HEK293 (cell line): Measurements from ENCODE around the gene NAA25.
A peak's percentile ranks its signal among the peaks of the same experiment; 100 is the strongest.

ENCODE experiments used
- BCL11A ChIP-seq: fragments of 450-650 bp; formaldehyde crosslinking; IDR thresholded peaks from 2 replicates; pipeline ENCODE4 v1.5.1; 2016; ENCODE audit warnings: low read depth, missing biosample characterization, missing genetic modification characterization
- GLI2 ChIP-seq: fragments of 450-650 bp; formaldehyde crosslinking; IDR thresholded peaks from 2 replicates; pipeline ENCODE4; 2017; ENCODE audit warnings: missing biosample characterization, missing genetic modification characterization, low read depth, borderline replicate concordance
- GLI4 ChIP-seq: fragments of 450-650 bp; formaldehyde crosslinking; IDR thresholded peaks from 2 replicates; pipeline ENCODE4 v1.5.1; 2016; ENCODE audit warnings: missing biosample characterization, missing genetic modification characterization
- HOXD13 ChIP-seq: sonication (generic); formaldehyde crosslinking; IDR thresholded peaks from 2 replicates; pipeline ENCODE4 v1.8.0; 2022; ENCODE audit warnings: missing genetic modification reagents, borderline replicate concordance
- KLF10 ChIP-seq: fragments of 450-650 bp; IDR thresholded peaks from 2 replicates; pipeline ENCODE4 v1.5.1; 2018; ENCODE audit warnings: missing biosample characterization, mild to moderate bottlenecking, missing genetic modification characterization
- PBX3 ChIP-seq: sonication (generic); formaldehyde crosslinking; IDR thresholded peaks from 2 replicates; pipeline ENCODE4 v1.8.1; 2022; ENCODE audit warnings: mild to moderate bottlenecking, moderate library complexity, missing genetic modification reagents
- SP2 ChIP-seq: fragments of 450-650 bp; formaldehyde crosslinking; IDR thresholded peaks from 2 replicates; pipeline ENCODE4 v1.5.1; 2016; ENCODE audit warnings: missing biosample characterization, missing genetic modification characterization
- ZBTB11 ChIP-seq: fragments of 450-650 bp; formaldehyde crosslinking; conservative IDR thresholded peaks from 2 replicates; pipeline ENCODE4 v1.5.1; 2016; ENCODE audit warnings: low read depth, missing biosample characterization, missing genetic modification characterization
- ZBTB7A ChIP-seq: fragments of 450-650 bp; formaldehyde crosslinking; IDR thresholded peaks from 2 replicates; pipeline ENCODE4 v1.5.1; 2016; ENCODE audit warnings: low read depth, missing biosample characterization, missing genetic modification characterization
- ZNF10 ChIP-seq: fragments of 450-650 bp; formaldehyde crosslinking; IDR thresholded peaks from 2 replicates; pipeline ENCODE4 v1.5.1; 2017; ENCODE audit warnings: missing biosample characterization, missing genetic modification characterization
- ZNF16 ChIP-seq: fragments of 450-650 bp; formaldehyde crosslinking; IDR thresholded peaks from 2 replicates; pipeline ENCODE4 v1.5.1; 2016; ENCODE audit warnings: low read depth, missing biosample characterization, missing genetic modification characterization
- ZNF341 ChIP-seq: fragments of 450-650 bp; formaldehyde crosslinking; IDR thresholded peaks from 2 replicates; pipeline ENCODE4; 2016; ENCODE audit warnings: low read depth, missing biosample characterization, missing genetic modification characterization
- ZNF488 ChIP-seq: fragments of 450-650 bp; formaldehyde crosslinking; IDR thresholded peaks from 2 replicates; pipeline ENCODE4 v1.5.1; 2016; ENCODE audit warnings: missing biosample characterization, missing genetic modification characterization
- ZNF610 ChIP-seq: fragments of 450-650 bp; formaldehyde crosslinking; IDR thresholded peaks from 2 replicates; pipeline ENCODE4 v1.5.1; 2016; ENCODE audit warnings: missing biosample characterization, missing genetic modification characterization, borderline replicate concordance
- ZNF623 ChIP-seq: fragments of 450-650 bp; formaldehyde crosslinking; IDR thresholded peaks from 2 replicates; pipeline ENCODE4 v1.5.1; 2016; ENCODE audit warnings: missing biosample characterization, missing genetic modification characterization
- ZNF768 ChIP-seq: fragments of 450-650 bp; formaldehyde crosslinking; IDR thresholded peaks from 2 replicates; pipeline ENCODE4 v1.5.1; 2018; ENCODE audit warnings: missing biosample characterization, mild to moderate bottlenecking, missing genetic modification characterization
- ZNF843 ChIP-seq: fragments of 450-650 bp; formaldehyde crosslinking; IDR thresholded peaks from 2 replicates; pipeline ENCODE4 v1.5.1; 2016; ENCODE audit warnings: missing biosample characterization, missing genetic modification characterization
- ZXDB ChIP-seq: fragments of 450-650 bp; formaldehyde crosslinking; IDR thresholded peaks from 2 replicates; pipeline ENCODE4 v1.5.1; 2016; ENCODE audit warnings: missing biosample characterization, missing genetic modification characterization
- TF ChIP-seq, protein P1 (sequence below): fragments of 450-650 bp; formaldehyde crosslinking; IDR thresholded peaks from 2 replicates; pipeline ENCODE4 v1.5.1; 2016; ENCODE audit warnings: missing biosample characterization, missing genetic modification characterization, borderline replicate concordance
- TF ChIP-seq, protein P2 (sequence below): fragments of 450-650 bp; formaldehyde crosslinking; IDR thresholded peaks from 2 replicates; pipeline ENCODE4 v1.5.1; 2016; ENCODE audit warnings: missing biosample characterization, missing genetic modification characterization
- TF ChIP-seq, protein P3 (sequence below): fragments of 450-650 bp; formaldehyde crosslinking; IDR thresholded peaks from 2 replicates; pipeline ENCODE4 v1.5.1; 2016; ENCODE audit warnings: missing biosample characterization, missing genetic modification characterization
- TF ChIP-seq, protein P4 (sequence below): fragments of 450-650 bp; formaldehyde crosslinking; IDR thresholded peaks from 2 replicates; pipeline ENCODE4 v1.5.1; 2016; ENCODE audit warnings: missing biosample characterization, missing genetic modification characterization

NAA25 gene

DNA sequence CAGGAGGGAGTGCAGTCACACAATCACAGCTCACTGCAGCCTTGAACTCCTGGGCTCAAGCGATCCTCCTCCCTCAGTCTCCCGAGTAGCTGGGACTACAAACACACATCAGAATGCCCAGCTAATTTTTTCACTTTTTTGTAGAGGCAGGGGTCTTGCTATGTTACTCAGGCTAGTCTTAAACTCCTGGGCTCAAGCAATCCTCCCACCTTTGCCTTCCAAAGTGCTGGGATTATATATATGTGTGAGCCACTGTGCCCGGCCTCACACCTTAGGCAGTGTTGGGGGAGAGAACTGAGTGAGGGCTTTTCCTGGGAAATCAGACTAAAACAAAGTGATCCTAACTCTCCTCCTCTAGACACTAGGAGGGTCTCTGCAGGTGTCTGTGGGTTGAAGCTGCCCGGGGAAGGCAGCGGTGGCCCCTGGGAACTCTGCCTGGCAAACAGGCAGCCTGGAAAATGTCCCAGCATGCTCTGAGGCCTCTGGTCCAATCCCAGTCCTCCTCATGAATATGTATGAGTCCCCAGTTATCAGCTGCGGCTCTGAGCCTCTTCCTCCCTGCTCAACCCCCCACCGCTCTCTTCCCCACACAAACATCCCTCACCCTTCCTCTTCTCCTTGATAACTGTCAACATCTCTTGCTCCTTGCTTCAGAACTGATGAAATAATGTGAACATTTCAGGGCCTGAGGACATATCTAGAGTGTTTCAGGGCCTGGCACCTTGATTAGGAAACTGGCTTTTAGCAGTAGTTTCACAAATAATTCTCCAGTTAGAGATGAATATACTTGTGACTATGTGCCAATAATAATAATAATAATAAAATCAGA lies 7.9 kb upstream of the NAA25 start (continued):
- TF ChIP-seq, protein P1, sequence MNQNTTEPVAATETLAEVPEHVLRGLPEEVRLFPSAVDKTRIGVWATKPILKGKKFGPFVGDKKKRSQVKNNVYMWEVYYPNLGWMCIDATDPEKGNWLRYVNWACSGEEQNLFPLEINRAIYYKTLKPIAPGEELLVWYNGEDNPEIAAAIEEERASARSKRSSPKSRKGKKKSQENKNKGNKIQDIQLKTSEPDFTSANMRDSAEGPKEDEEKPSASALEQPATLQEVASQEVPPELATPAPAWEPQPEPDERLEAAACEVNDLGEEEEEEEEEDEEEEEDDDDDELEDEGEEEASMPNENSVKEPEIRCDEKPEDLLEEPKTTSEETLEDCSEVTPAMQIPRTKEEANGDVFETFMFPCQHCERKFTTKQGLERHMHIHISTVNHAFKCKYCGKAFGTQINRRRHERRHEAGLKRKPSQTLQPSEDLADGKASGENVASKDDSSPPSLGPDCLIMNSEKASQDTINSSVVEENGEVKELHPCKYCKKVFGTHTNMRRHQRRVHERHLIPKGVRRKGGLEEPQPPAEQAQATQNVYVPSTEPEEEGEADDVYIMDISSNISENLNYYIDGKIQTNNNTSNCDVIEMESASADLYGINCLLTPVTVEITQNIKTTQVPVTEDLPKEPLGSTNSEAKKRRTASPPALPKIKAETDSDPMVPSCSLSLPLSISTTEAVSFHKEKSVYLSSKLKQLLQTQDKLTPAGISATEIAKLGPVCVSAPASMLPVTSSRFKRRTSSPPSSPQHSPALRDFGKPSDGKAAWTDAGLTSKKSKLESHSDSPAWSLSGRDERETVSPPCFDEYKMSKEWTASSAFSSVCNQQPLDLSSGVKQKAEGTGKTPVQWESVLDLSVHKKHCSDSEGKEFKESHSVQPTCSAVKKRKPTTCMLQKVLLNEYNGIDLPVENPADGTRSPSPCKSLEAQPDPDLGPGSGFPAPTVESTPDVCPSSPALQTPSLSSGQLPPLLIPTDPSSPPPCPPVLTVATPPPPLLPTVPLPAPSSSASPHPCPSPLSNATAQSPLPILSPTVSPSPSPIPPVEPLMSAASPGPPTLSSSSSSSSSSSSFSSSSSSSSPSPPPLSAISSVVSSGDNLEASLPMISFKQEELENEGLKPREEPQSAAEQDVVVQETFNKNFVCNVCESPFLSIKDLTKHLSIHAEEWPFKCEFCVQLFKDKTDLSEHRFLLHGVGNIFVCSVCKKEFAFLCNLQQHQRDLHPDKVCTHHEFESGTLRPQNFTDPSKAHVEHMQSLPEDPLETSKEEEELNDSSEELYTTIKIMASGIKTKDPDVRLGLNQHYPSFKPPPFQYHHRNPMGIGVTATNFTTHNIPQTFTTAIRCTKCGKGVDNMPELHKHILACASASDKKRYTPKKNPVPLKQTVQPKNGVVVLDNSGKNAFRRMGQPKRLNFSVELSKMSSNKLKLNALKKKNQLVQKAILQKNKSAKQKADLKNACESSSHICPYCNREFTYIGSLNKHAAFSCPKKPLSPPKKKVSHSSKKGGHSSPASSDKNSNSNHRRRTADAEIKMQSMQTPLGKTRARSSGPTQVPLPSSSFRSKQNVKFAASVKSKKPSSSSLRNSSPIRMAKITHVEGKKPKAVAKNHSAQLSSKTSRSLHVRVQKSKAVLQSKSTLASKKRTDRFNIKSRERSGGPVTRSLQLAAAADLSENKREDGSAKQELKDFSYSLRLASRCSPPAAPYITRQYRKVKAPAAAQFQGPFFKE (tag by site-specific recombination): no peak
- TF ChIP-seq ZNF341 (tag by site-specific recombination) (peak; percentile 48; the same call in 1 of the 2 replicates), ZBTB11 (tag by site-specific recombination) (no peak), ZNF768 (tag by site-specific recombination) (no peak), HOXD13 (no peak), GLI2 (tag by site-specific recombination) (no peak), BCL11A (tag by site-specific recombination) (no peak), ZNF843 (no peak), ZXDB (tag by site-specific recombination) (peak; percentile 48), ZBTB7A (tag by site-specific recombination) (no peak), ZNF16 (tag by site-specific recombination) (no peak), KLF10 (tag by site-specific recombination) (no peak), SP2 (no peak), GLI4 (tag by site-specific recombination) (no peak), ZNF610 (tag by site-specific recombination) (no peak), ZNF488 (tag by site-specific recombination) (no peak), ZNF10 (tag by site-specific recombination) (0 out of 2 replicates have a peak, but pooled peaks have one; percentile 38), PBX3 (CRISPR knock-in tag) (no peak), ZNF623 (no peak)
- TF ChIP-seq, protein P2, sequence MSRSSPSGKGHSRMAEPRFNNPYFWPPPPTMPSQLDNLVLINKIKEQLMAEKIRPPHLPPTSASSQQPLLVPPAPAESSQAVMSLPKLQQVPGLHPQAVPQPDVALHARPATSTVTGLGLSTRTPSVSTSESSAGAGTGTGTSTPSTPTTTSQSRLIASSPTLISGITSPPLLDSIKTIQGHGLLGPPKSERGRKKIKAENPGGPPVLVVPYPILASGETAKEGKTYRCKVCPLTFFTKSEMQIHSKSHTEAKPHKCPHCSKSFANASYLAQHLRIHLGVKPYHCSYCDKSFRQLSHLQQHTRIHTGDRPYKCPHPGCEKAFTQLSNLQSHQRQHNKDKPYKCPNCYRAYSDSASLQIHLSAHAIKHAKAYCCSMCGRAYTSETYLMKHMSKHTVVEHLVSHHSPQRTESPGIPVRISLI (tag by site-specific recombination): no peak
- TF ChIP-seq, protein P3, sequence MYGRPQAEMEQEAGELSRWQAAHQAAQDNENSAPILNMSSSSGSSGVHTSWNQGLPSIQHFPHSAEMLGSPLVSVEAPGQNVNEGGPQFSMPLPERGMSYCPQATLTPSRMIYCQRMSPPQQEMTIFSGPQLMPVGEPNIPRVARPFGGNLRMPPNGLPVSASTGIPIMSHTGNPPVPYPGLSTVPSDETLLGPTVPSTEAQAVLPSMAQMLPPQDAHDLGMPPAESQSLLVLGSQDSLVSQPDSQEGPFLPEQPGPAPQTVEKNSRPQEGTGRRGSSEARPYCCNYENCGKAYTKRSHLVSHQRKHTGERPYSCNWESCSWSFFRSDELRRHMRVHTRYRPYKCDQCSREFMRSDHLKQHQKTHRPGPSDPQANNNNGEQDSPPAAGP: no peak
- TF ChIP-seq, protein P4, sequence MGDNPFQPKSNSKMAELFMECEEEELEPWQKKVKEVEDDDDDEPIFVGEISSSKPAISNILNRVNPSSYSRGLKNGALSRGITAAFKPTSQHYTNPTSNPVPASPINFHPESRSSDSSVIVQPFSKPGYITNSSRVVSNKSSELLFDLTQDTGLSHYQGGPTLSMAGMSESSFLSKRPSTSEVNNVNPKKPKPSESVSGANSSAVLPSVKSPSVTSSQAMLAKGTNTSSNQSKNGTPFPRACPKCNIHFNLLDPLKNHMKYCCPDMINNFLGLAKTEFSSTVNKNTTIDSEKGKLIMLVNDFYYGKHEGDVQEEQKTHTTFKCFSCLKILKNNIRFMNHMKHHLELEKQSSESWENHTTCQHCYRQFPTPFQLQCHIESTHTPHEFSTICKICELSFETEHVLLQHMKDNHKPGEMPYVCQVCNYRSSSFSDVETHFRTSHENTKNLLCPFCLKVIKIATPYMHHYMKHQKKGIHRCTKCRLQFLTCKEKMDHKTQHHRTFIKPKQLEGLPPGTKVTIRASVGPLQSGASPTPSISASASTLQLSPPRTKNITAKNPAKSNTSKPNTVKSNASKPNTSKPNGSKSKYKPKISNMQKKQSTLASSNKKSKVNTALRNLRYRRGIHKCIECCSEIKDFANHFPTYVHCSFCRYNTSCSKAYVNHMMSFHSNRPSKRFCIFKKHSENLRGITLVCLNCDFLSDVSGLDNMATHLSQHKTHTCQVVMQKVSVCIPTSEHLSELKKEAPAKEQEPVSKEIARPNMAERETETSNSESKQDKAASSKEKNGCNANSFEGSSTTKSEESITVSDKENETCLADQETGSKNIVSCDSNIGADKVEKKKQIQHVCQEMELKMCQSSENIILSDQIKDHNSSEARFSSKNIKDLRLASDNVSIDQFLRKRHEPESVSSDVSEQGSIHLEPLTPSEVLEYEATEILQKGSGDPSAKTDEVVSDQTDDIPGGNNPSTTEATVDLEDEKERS (tag by site-specific recombination): no peak
